ENCODE data around the gene KIF13A.
"Not testable (repeated sequence)": the region's sequence is repeated elsewhere in the genome, so short reads cannot be mapped to it uniquely, and the experiment has no call there.

Gene KIF13A

GRCh38 chr6:17894905-17895304 lies 92.5 kb downstream of the KIF13A start:
- DNase-seq = no peak

GRCh38 chr6:17894191-17894590 lies 93.2 kb downstream of the KIF13A start:
- DNase-seq = no peak

GRCh38 chr6:17892097-17892686 lies 95.2 kb downstream of the KIF13A start:
- DNase-seq = no peak

- no peak for DNase-seq
Observed at GRCh38 chr6:17890309-17890708, 97.1 kb downstream of the KIF13A start.

GRCh38 chr6:17889777-17890176 lies 97.7 kb downstream of the KIF13A start:
- DNase-seq = not testable (repeated sequence)

GRCh38 chr6:17886891-17887290 lies 100.5 kb downstream of the KIF13A start:
- peak; percentile 57 for DNase-seq

GRCh38 chr6:17885889-17886576 lies 101.4 kb downstream of the KIF13A start:
- DNase-seq = no peak

GRCh38 chr6:17884498-17885478 lies 102.6 kb downstream of the KIF13A start:
- peak; percentile 35 for DNase-seq

GRCh38 chr6:17883665-17884497 lies 103.6 kb downstream of the KIF13A start:
- no peak for DNase-seq

GRCh38 chr6:17881085-17881858 lies 106.2 kb downstream of the KIF13A start:
- peak; percentile 69 for DNase-seq

- DNase-seq = peak; percentile 51
Observed at GRCh38 chr6:17879184-17879583, 108.3 kb downstream of the KIF13A start.

- DNase-seq = no peak
Observed at GRCh38 chr6:17878734-17879133, 108.7 kb downstream of the KIF13A start.

GRCh38 chr6:17877895-17878440 lies 109.5 kb downstream of the KIF13A start:
- DNase-seq = no peak

- peak; percentile 93 for DNase-seq
Observed at GRCh38 chr6:17877196-17877894, 110.1 kb downstream of the KIF13A start.

- no peak for DNase-seq
Observed at GRCh38 chr6:17874753-17875152, 112.7 kb downstream of the KIF13A start.

GRCh38 chr6:17872908-17873307 lies 114.5 kb downstream of the KIF13A start:
- no peak for DNase-seq

GRCh38 chr6:17871836-17872235 lies 115.6 kb downstream of the KIF13A start:
- no peak for DNase-seq

GRCh38 chr6:17871189-17871519 lies 116.3 kb downstream of the KIF13A start:
- DNase-seq = no peak

- no peak for DNase-seq
Observed at GRCh38 chr6:17870300-17871188, 116.9 kb downstream of the KIF13A start.

- DNase-seq = no peak
Observed at GRCh38 chr6:17869753-17870050, 117.7 kb downstream of the KIF13A start.
